Hematopoietic multipotent progenitor cell treated with erythropoietin and hydrocortisone succinate and interleukin-3 and kit ligand, for 8 days (in vitro differentiated cells): ENCODE results near the gene ILF2.
A peak's percentile ranks its signal among the peaks of the same experiment; 100 is the strongest.
"Not testable (repeated sequence)": the region's sequence is repeated elsewhere in the genome, so short reads cannot be mapped to it uniquely, and the experiment has no call there.

Experiments
- DNase-seq: peaks from one replicate; pipeline ENCODE4 v3.0.0-alpha.2; 2015

The ILF2 gene

GRCh38 chr1:153678519-153679336 lies 7.9 kb upstream of the ILF2 start, which contains the start of gene NPR1:
NPR1 (plus strand) TSS chr1:153678688; CDS start chr1:153679109, 421 bp downstream.
- DNase-seq, result peak; percentile 21

GRCh38 chr1:153677718-153678518 lies 7.1 kb upstream of the ILF2 start:
- DNase-seq, result peak; percentile 60

GRCh38 chr1:153673511-153673910 lies 2.7 kb upstream of the ILF2 start:
- peak; percentile 68 for DNase-seq

- DNase-seq, result peak; percentile 68
Measured at GRCh38 chr1:153671628-153672353, 998 bp upstream of the ILF2 start.

- DNase-seq, result no peak
Measured at GRCh38 chr1:153670257-153670858, 435 bp downstream of the ILF2 start.

GRCh38 chr1:153669606-153670005 lies 1.2 kb downstream of the ILF2 start:
- DNase-seq, result no peak

GRCh38 chr1:153668672-153669071 lies 2.1 kb downstream of the ILF2 start:
- DNase-seq, result not testable (repeated sequence)

GRCh38 chr1:153667439-153667838 lies 3.4 kb downstream of the ILF2 start:
- no peak for DNase-seq

- DNase-seq, result no peak
Measured at GRCh38 chr1:153663211-153663610, 7.6 kb downstream of the ILF2 start.

GRCh38 chr1:153662269-153662668 lies 8.5 kb downstream of the ILF2 start:
- DNase-seq, result no peak

GRCh38 chr1:153661111-153661708 lies 9.6 kb downstream of the ILF2 start:
- no peak for DNase-seq

GRCh38 chr1:153659656-153660055 lies 11.1 kb downstream of the ILF2 start:
- DNase-seq, result no peak

GRCh38 chr1:153659175-153659534 lies 11.6 kb downstream of the ILF2 start:
- no peak for DNase-seq

- DNase-seq, result peak; percentile 92
Measured at GRCh38 chr1:153658400-153659174, 12.2 kb downstream of the ILF2 start, which contains the start of gene SNAPIN. SNAPIN (plus strand) TSS chr1:153658703; CDS start chr1:153658744, 41 bp downstream.

GRCh38 chr1:153655333-153655732 lies 15.5 kb downstream of the ILF2 start:
- DNase-seq, result no peak

GRCh38 chr1:153652805-153653500 lies 17.8 kb downstream of the ILF2 start:
- no peak for DNase-seq

- no peak for DNase-seq
Measured at GRCh38 chr1:153651771-153652170, 19.0 kb downstream of the ILF2 start.

- DNase-seq, result peak; percentile 22
Measured at GRCh38 chr1:153649863-153650235, 20.9 kb downstream of the ILF2 start.

- DNase-seq, result peak; percentile 90
Measured at GRCh38 chr1:153649137-153649862, 21.5 kb downstream of the ILF2 start.

- DNase-seq, result no peak
Measured at GRCh38 chr1:153648000-153648643, 22.7 kb downstream of the ILF2 start.
